GM18517 (cell line): Measurements from ENCODE around the gene NEDD1.

Source experiments
- ATAC-seq: cut with Tn5 transposase; IDR thresholded peaks from one replicate; pipeline ENCODE4 v1.9.1; 2021; ENCODE audit warnings: mild to moderate bottlenecking, moderate library complexity; ENCODE audit not compliant: unreplicated experiment

NEDD1 gene

DNA sequence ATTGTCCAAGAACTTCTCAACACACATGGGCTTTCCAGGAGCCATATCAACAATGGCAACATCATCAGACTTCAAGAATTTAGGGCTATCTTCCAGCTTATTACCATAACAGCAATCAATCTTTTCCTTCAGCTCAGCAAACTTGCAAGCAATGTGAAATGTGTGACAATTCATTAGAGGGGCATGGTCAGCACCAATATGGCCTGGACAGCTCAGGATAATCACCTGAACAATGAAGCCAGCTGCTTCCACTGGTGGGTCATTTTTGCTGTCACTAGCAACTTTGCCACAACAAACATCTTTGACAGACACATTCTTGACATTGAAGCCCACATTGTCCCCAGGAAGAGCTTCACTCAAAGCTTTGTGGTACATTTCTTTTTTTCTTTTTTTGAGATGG lies 5.9 kb upstream of the NEDD1 start:
- ATAC-seq = no peak

DNA sequence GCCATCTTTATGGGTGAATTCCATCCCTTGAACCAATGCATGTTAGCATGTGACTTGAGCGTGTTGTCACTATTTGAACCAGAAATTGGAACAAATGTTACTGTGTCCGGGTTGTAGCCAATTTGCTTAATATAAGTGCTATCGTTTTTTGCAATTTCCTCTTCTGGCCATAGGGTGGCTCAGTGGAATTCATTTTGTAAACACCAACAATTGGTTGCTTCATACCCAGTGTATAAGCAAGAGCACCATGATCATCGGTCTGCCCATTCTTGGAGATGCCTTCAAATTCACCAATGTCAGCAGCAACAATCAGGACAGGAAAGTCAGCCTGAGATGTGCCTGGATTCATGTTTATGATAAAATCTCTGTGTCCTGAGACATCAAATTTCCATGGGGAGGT lies 5.0 kb upstream of the NEDD1 start:
- ATAC-seq = peak; percentile 38

DNA sequence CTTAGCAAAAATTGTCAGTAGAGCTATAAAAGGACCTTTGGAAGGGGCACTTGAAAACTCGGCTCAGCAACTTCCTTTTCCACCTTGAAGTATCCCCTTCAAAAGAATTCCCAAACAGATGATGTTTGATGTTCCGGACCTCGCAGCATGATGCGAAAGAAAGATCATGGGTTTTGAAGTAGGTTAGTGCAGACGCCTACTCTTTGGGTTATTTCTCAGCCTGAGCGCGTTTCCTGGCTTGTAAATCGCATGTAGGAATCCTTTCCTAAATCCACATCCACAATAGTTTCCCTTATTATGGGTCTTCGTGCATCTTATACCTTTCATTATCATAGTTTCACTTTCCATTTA lies 584 bp upstream of the NEDD1 start:
- no peak for ATAC-seq

DNA sequence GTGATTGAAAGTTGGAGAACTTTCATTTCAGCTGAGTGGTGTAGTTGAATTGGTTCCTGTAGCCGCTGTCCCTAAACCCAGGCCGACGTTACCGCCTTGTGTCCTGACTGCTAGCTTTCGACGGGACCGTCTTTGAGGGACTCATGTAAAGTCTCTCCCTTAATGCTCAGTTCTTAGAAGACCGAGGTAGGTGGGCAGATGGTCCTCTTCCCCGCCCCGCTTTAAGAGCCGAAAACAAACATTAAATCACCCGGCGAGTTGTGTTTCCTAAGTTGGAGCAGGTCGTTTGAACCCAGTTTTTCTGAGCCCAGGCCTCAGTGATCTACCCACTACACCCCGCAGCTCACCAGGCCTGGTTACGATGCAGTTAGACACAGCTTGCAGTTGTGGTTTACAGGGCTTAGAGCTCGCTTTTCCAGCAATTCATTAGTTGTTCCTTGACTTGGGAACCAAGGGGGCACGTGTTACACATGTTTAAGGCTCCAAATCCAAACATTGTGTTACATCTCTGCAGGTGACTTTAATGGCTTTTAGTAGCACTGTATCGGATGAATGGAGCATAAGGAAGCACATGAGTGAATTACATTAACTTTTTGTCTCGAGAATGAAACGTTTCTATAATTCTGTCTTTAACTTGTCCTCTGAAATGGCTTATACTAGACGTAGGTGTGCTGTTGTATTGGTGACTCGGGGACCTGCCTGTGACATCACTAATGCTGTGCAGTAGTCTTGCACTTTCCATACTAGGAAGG lies 790 bp downstream of the NEDD1 start:
- peak; percentile 29 for ATAC-seq

DNA sequence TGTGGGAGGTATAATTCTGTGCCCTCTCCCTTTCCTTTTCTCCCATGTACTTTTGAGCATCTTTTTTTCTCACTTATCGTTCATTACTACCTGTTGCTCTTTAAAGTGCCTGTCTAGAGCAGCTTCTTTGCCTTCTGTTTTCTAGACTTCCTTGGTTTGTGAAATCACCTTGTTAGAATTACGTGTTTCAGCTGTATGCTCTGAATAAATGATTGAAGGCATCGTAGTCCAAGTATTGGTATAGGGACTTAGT lies 1.3 kb downstream of the NEDD1 start:
- ATAC-seq = no peak

DNA sequence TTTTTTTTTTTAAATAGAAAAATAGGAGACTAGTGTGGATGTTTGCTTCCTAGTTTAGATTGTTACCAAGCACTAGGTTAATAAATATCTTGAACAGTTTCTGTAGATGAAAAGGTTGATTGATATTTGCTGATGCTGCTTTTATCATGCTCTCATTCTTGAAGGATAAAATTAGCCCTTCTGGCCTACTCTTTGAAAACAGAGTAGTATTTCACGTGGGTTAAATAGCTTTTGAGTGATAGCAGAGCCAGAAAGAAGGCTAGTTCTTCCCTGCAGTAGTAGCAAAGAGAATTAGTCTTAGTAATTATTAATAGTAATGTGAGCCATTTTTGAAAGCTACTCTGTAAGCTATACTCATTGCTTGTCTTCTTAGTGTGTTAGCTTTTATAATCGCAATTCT lies 5.2 kb downstream of the NEDD1 start:
- ATAC-seq = no peak

DNA sequence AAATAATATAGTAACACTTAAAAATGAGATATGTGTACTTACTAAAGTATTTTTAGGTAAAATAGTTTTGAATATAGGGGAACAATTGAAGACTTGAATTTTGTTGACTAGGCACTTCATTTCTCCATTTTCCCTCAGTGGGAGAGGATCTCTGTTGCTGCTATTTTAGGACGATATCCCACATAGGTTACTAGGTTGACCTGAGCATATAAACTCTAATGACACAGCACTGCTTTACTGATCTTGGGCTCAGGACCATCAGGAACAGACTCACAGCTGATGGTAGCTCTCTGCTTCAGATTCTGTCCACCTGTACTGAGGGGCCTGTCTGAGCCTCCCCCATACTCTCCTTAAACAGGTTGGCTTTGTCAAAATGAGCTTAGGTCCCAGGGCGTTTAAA lies 5.9 kb downstream of the NEDD1 start:
- ATAC-seq = no peak

DNA sequence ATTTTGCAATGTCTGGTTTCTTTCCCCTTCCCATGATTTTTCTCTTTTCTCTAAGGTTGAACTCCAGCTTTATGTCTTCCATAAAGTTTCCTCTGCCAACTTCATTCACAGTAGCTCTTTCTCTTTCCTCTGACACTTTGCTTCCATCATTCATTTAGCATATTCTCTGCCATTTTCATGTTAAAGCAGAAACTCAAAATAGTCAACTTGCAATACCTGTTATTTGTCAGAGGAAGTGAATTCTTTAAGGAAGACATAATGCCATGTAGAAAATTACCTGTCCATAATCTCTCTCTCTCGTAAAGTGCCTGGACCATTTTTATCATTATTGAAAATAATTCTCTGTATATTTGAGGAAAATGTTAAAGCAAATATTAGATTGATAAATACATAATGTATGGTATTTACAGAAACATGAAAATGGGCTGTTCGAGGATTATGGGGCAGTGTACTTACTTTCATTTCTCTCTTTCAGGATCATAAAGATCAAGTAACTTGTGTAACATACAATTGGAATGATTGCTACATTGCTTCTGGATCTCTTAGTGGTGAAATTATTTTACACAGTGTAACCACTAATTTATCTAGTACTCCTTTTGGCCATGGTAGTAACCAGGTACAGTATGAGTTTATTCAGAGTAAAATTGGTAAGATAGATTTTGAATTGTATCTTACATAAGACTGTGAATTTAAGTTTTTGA lies 12.6 kb downstream of the NEDD1 start:
- ATAC-seq = no peak

DNA sequence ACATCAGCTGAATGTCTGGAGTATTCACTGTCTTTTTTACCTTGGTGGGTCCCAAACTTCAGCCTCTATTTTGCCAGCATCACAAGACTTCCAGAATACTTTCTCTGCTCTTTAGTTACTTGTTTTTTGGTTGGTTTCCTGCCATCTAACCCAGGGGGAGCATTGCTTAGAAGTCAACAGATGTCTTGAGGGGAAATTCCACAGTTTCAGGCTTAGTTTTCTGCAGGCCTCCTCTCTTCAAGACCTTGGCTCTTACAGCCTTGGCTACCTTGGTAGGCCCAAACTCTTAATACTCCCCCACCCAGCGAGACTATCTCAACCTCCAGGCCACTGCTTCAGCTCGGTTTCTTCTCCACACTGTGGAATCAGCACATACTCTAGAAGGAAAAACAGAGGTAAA lies 41.7 kb downstream of the NEDD1 start:
- no peak for ATAC-seq

DNA sequence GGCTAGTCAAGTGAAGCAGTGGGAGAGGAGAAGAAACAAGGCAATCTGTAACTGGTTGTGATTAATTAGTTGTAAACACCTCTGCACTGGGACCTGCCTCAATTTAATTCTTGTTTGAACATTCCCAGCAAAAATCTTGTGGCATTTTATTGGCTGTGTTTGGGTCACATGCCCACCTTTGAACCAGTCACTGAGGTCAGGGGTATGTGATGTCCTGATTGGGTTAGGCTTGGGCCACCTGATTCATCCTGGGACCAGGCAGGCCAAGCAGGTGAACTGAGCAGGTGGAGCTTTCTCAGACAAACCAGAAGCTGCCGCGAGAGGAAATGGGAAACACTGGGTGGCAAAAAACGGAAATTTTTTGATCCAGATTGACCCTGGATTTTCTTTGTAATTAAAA lies 72.5 kb downstream of the NEDD1 start:
- ATAC-seq = no peak

DNA sequence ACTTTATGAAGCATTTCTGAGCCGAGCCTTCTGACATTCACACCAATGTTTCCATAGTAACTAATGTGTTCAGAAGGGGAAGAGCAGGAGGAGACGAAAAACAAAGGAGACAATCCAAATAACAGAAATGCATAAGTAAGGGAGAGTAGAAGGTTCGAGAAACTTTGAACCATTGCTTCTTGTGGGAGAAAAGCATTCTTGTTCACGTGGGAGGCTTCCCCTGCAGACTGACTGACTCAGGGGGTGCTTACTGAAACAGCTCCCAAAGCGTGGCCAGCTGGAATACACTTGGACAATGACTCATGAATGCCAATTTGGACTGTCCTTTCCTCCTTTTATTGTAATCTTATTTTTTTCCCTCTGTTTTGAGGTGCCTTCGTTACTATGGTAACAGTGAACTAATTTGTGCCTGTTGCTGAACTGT lies 73.9 kb downstream of the NEDD1 start:
- ATAC-seq = no peak

DNA sequence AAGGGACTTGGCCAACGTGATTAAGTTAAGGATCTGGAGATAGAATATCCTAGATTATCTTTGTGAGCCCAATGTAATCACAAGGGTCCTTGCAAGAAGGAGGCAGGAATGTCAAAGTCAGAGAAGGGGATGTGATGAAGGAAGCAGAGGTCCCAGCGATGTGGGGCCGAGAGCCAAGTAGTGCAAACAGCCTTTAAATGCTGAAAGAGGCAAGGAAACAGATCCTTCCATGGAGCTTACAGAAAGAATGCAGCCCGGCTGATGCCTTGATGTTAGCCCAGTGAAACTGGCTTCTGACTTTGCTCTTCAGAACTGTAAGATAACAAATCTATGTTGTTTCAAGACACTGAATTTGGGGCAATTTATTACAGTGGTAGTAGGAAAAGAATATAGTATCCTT lies 74.9 kb downstream of the NEDD1 start:
- ATAC-seq = no peak

DNA sequence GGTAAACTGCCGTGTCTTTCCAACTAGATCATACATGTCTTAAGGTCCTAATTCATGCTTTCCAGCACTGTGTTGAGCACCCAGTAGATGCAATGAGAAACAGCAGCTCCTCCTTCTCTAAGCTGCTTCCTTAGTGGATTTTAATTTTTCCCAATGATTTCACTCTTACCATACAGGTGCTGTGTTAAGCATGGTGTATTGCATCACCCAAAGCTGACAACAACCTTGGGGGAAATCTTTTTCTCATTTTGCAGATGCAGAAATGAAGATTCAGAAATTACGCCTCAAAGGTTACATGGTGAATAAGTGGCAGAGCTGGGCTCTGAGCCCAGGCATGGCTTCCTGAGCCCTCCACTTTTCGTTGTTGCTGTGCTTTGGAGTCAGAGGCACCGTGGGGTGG lies 75.6 kb downstream of the NEDD1 start:
- ATAC-seq = no peak

DNA sequence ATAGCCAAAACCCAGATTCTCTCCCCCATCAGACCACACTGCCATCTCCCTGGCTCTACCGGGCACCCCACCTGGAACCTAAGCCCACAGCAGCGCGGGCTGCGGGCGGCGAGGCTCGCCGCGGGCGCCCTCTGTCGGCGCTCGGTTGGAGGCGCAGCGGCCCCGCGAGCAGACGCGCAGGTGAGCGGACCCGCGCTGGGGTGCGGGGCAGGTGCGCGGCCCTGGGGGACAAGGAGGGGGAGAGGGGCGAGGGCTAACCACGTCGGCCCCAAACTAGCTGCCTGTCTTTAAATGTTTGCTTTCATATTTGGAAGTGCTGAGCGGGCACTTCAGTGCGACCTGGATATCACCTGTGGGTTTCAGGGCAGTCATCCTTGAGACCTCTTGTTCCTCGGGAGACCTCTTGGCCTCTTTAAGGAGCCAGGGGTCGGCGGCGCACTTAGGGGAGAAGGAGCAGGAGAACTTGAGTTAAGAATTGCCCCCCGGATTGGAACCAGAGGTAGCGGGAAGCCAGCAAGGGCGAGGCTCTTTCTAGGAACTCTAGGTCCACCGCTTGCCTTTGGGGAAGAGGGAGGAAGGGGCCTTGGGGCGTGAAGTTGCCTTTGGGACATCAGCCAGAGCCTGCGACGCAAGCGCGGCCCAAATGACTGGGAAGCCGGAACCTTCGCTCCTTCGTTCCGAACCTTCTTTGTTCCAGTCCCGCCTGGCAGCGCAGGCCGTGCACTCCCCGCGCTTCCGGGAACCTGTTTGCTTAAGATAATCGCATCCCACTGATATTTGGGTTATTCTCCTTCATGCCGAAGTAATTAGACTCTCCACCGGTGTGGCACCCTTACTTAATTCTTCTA lies 78.7 kb downstream of the NEDD1 start:
- ATAC-seq = peak; percentile 64

DNA sequence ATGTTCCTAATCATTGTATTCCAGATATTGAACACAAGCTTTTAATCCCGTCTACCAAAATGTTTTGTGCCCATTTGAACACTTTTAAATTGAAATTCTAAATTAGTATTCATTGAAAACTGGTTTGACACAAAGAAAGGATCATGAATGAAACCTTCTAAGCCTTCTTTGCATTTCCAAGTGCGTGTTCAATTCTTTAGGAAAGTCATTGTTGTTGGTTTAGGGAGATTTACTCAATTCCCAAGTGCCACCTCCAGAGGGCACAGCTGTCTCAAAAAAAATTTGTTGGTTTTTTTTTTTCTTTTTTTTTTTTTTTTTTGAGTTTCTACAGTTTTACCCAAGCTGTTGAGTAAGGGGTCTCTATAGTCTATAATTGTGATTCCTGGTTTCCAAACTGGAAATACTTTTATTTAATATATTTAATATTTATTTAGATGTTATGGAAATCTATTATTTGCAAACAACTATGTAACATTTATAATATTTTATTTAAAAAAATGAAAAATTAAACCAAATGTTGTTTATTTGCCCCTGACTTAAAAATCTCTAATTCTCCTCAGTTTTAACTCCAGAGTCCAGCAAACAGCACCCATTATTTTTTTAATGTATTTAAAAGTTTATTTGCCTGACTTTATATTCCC lies 79.9 kb downstream of the NEDD1 start:
- ATAC-seq = peak; percentile 49

DNA sequence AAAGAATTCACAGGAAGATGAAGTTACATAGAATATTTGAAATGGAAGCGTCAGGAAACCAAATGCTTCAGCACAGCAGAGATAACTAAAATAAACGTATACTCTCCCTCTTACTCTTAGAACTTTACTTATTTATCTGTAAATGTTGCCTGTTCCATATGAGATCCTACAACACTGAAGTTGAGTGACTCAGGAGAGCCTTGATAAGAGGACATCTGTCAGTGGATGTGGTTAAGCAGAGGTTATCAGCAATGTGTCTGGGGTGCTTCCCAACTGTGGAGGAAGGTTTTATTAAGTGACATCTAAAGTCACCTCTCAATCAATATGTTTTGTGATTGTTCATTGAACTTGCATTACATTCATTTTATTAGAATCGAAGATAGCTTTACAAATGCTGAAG lies 81.9 kb downstream of the NEDD1 start:
- ATAC-seq = no peak

DNA sequence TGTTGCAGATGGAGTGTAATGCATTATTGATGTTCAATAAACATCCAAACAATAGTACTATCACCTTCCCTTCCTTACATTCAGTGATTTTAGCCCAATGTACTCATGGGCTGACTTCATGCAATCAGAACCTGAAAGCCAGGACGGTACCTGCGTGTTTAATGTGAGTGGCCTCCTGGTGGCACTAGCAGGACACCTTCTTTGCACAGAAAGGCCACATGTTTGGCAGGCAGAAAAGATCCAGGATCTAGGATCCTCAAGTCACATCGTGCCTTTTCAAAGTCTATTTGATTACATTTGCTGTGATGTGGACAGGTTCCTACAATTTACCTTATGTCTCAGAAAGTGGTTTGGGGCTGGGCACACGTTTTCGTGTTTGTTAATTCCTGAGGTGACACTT lies 82.9 kb downstream of the NEDD1 start:
- ATAC-seq = no peak

DNA sequence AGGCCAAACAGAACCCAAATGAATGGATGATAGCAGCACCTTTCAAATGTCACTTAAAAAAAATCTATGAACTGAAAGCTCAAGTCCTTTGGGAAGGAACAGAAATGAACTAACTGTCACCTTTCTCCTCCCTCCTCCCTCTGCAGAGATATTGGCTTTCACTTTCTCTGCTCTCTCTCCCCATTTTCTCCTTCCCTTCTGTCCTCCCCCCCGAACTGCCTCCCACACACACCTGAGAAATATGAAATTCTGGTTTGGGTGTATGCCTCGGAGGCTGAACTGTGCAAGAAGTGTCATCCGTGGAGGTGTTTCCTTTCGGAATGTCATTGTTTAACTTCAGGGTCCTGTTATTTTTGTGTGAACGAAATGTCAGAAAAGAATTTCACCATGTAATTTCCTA lies 87.8 kb downstream of the NEDD1 start:
- no peak for ATAC-seq

DNA sequence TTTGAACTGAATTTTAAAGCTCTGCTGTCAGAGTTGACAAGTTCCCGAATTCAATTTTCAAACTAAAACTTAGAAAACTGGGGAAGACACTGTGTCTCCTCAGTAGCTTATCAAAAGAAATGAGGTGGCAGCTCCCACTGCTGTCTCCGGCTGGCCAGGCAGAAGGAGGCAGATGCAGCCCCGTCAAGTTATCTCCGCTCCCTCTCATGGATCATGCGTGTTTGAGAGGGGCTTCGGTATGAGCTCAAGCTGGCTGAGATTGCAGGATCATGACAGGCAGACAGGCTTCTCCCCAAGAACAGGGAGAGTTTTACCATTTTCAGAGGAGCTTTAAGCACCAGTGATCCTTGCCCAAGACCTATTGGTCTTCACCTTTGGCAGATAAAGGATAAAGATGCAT lies 88.8 kb downstream of the NEDD1 start:
- no peak for ATAC-seq

DNA sequence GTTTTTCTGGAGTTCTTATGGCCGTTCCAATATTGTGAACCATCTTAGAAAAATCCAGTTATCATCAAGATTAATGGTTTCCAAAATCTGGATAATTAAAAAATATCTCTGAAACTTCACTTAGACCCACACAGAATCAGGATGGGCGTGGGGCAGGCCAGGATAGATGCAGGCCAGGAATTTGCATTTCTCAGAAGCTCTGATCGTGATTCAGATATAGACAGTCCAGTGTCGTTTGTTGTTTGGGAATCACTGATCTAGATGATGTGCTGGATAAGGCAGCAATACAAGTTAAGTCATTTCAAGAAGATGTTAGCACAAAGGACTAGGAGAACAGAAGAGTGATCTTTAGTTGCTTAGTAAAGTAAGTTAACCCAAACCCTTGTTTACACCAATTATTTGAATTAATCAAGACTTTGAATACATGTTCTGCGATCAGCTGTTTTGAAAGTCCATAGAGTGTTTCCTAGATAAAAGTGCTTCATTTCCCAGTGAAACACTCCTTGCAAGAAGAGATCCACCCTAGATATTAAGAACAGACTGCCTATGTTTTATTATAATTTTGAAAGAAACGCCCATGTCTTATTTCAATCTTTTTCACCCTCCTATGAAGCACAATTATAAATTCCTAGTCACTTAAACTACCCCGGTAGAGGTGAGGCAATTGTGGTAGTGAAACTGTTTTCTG lies 90.9 kb downstream of the NEDD1 start:
- ATAC-seq = no peak

DNA sequence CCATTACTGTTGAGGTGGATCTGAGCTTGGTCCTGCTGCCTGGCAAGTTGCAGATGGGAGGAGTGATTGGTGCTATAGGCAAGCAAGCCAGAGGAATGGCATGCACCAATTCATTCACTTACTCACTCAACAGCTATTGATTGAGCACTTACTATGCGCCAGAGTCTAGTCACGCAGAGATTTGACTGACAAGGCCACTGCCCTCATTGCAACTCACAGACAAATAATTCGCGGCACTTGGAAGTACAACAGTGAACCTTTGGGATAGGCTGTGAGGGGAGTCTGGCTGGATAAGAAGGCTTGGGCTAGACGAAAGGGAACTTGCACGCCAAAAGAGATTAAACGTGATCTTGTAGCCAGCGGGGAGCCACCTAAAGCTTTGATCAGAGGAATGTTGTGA lies 96.2 kb downstream of the NEDD1 start:
- ATAC-seq = no peak
